HepG2 (cell line): ENCODE data around the gene ODAD4. TPM values are rescaled to one million over a fixed set of nuclear protein-coding genes. Genes with fewer than 3 reads are reported as not detected.
A peak's percentile ranks its signal among the peaks of the same experiment; 100 is the strongest.

Experiments used
- ATAC-seq: fragments of 200-7000 bp; cut with Tn5 transposase; 3 replicates; pipeline ENCODE4 v1.9.1; 2020; ENCODE audit warnings: mild to moderate bottlenecking, moderate library complexity
- BruUV-seq: library from RNA; stranded (reverse); fragments of 400-500 nt; replicated peaks from 2 replicates; lab custom pipeline; 2021; lab: Mats Ljungman, UMichigan
- CTCF ChIA-PET: fragments of 300-600 bp; formaldehyde crosslinking; extraction: SDS; loops from one replicate; lab custom pipeline; 2021; ENCODE audit warnings: low total read pairs, inconsistent platforms, low intra/inter-chr PET ratio; lab: Yijun Ruan, JAX
- POLR2A ChIA-PET: fragments of 350-600 bp; sonication (Branson Sonifier 250); formaldehyde crosslinking; loops from one replicate; lab custom pipeline; 2020; ENCODE audit warnings: antibody characterized with exemption, inconsistent platforms; lab: Yijun Ruan, JAX
- DNase-seq: peaks from one replicate; pipeline ENCODE4 v3.0.0-alpha.2; 2015; ENCODE audit warnings: low spot score
- FAIRE-seq: peaks from 3 replicates; lab custom pipeline; 2011; peaks lifted over from hg19 to GRCh38; lab: Jason Lieb, UNC
- H2AFZ ChIP-seq: one replicate; pipeline ENCODE4 v1.6.1; 2011; ENCODE audit warnings: low read length, inconsistent platforms
- H3K27ac ChIP-seq: fragments of 300-600 bp; 3 replicates; pipeline ENCODE4 v1.8.0; 2011; ENCODE audit warnings: mixed run types, mild to moderate bottlenecking, mixed read lengths, low read length, inconsistent platforms; ENCODE audit not compliant: insufficient read depth; ENCODE audit errors: extremely low read length
- H3K27me3 ChIP-seq, 2 experiments: fragments of 200-600 bp in 1 of 2; 2 replicates in 1 of 2; 3 replicates in 1 of 2; pipeline versions ENCODE4 v1.6.0 to v1.8.0; 2011; ENCODE audit warnings: low read length in 2 of 2, mild to moderate bottlenecking in 2 of 2, moderate library complexity in 2 of 2, inconsistent platforms in 1 of 2; ENCODE audit not compliant: insufficient read depth in 2 of 2, control insufficient read depth in 1 of 2
- H3K36me3 ChIP-seq, 2 experiments: fragments of 200-600 bp in 1 of 2; replicated peaks in 1 of 2; 2 replicates in 1 of 2; 3 replicates in 1 of 2; pipeline versions ENCODE4 v1.5.1 to v1.8.0; 2011; ENCODE audit warnings: low read length in 2 of 2, inconsistent platforms in 1 of 2; ENCODE audit not compliant: insufficient read depth in 2 of 2, control insufficient read depth in 1 of 2
- H3K4me1 ChIP-seq: 2 replicates; pipeline ENCODE4 v1.5.1; 2012; ENCODE audit warnings: low read length, inconsistent platforms; ENCODE audit not compliant: insufficient read depth
- H3K4me2 ChIP-seq: 2 replicates; pipeline ENCODE4 v1.6.0; 2011; ENCODE audit warnings: low read depth, low read length, inconsistent platforms
- H3K4me3 ChIP-seq, 3 experiments: fragments of 200-600 bp in 1 of 3; sonication (generic), shearing (Covaris generic) in 1 of 3; replicated peaks in 1 of 3; 2 replicates each; pipeline ENCODE4 v1.5.1; 2011 to 2016; ENCODE audit warnings: low read length in 3 of 3, inconsistent platforms in 2 of 3, low read depth in 2 of 3, mild to moderate bottlenecking in 2 of 3, control low read depth in 1 of 3, mixed read lengths in 1 of 3; ENCODE audit not compliant: insufficient read depth in 1 of 3
- H3K79me2 ChIP-seq: one replicate; pipeline ENCODE4 v1.6.1; 2011; ENCODE audit warnings: low read length, inconsistent platforms; ENCODE audit not compliant: insufficient read depth
- H3K9ac ChIP-seq: 2 replicates; pipeline ENCODE4 v1.6.0; 2011; ENCODE audit warnings: mild to moderate bottlenecking, low read depth, low read length, inconsistent platforms; ENCODE audit not compliant: insufficient read depth
- H3K9me3 ChIP-seq: 2 replicates; pipeline ENCODE4 v1.5.1; 2012; ENCODE audit warnings: mild to moderate bottlenecking, low read length
- H4K20me1 ChIP-seq: 2 replicates; pipeline ENCODE4 v1.6.0; 2011; ENCODE audit warnings: inconsistent platforms, mild to moderate bottlenecking, low read length, moderate library complexity; ENCODE audit not compliant: insufficient read depth
- AGO1 ChIP-seq: fragments of 200-400 bp; formaldehyde crosslinking; IDR thresholded peaks from 2 replicates; pipeline ENCODE4 v1.6.1; 2017; ENCODE audit warnings: mild to moderate bottlenecking, low read depth, low read length, moderate library complexity; ENCODE audit not compliant: poor library complexity, severe bottlenecking
- AGO2 ChIP-seq: fragments of 200-400 bp; formaldehyde crosslinking; optimal IDR thresholded peaks from 2 replicates; pipeline ENCODE3; 2017; ENCODE audit warnings: mild to moderate bottlenecking, low read depth, low read length, moderate library complexity
- HNRNPLL ChIP-seq: fragments of 200-400 bp; formaldehyde crosslinking; IDR thresholded peaks from 2 replicates; pipeline ENCODE4 v1.6.1; 2017; ENCODE audit warnings: mild to moderate bottlenecking, low read depth, low read length; ENCODE audit not compliant: poor library complexity, severe bottlenecking
- RBFOX2 ChIP-seq: fragments of 200-400 bp; formaldehyde crosslinking; IDR thresholded peaks from 2 replicates; pipeline ENCODE4 v1.6.1; 2017; ENCODE audit warnings: low read depth, mild to moderate bottlenecking, low read length
- RXRB ChIP-seq: IDR thresholded peaks from 2 replicates; pipeline ENCODE4 v1.6.1; 2016; ENCODE audit warnings: borderline replicate concordance, missing genetic modification reagents, missing compliant biosample characterization
- WGBS: methylation state at CpG from one replicate; pipeline ENCODE4 v1.1.6; 2017; ENCODE audit warnings: low lambda C conversion rate; 5-methylcytosine and 5-hydroxymethylcytosine counted together
- in situ Hi-C: cut with HindIII; loops from 2 replicates; pipeline ENCODE4 v1.10.0; 2017; ENCODE audit warnings: low pct_unique_long_range_greater_than_20kb; ENCODE audit not compliant: extremely low pct_ligation_motif_present
- intact Hi-C: fragments of 100-400 bp; cut with micrococcal nuclease; formaldehyde crosslinking; loops from one replicate; pipeline ENCODE4 v1.10.0; 2022; ENCODE audit not compliant: unreplicated experiment
- polyA plus RNA-seq, 8 experiments: library from polyadenylated mRNA; depleted of rRNA in 3 of 8; stranded (reverse) in 7 of 8; unstranded in 1 of 8; fragments of >200 nt; fragmentation: Illumina TruSeq in 4 of 8; extraction: Trizol in 4 of 8; gene quantifications; 2 replicates each; pipeline versions ENCODE4 v1.2.1 to v1.2.3, GENCODE V29; 2011 to 2016; ENCODE audit warnings: low read depth in 4 of 8, missing spikeins in 1 of 8, mixed read lengths in 1 of 8; ENCODE audit not compliant: insufficient read depth in 1 of 8
- total RNA-seq, 5 experiments: library from RNA; depleted of rRNA; stranded (reverse); fragments of >200 nt; fragmentation: Illumina TruSeq; extraction: Trizol; gene quantifications; 2 replicates each; pipeline ENCODE4 v1.2.3, GENCODE V29; 2016; ENCODE audit warnings: low read depth in 1 of 5
- TF ChIP-seq, protein P1 (sequence below): sonication (generic); formaldehyde crosslinking; IDR thresholded peaks from 2 replicates; pipeline ENCODE4 v1.5.1; 2020; ENCODE audit warnings: mild to moderate bottlenecking, missing genetic modification reagents, moderate library complexity

The ODAD4 gene
- total and polyA plus RNA-seq, 2 of the 13 experiments (the other 11 are each of a cell fraction or from before 2014, with no cell fraction given) = 0.48 to 0.53 TPM

DNA sequence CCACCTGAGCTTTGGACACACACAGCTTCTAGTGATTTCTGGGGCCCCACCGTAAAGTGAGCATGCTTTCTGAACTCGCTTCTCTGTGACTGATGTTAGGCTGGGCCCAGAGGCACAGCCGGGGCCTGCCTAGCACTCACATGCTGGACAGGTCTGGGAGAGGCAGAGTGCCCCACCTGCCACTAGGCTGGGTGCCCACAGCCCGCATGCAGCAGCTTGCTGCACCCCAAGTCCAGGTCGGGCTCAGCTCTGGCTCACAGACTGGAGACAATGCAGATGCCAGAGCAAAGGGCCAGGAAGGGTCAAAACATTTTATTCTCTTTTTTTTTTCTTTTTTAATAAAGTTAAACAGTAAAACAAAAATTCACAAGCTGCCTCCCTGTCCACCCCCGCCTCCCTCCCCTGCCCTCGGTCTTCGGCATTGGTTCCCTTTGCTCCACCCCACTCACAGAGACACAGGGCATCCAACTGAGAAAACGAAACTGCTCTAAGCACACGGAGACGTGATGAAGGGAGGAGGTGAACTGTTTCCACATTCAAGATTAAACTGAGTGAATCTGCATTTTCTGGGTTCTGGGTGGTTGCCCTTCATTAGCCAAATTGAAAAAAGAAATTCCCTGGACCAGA, 45.8 kb downstream of the ODAD4 start:
- H3K36me3 ChIP-seq = peaks cover 51 to 80% of the 10 kb centered on the region in 2 experiments
- peaks cover 5% of the 10 kb centered on the region; the same call in 1 of the 2 replicates for H3K4me1 ChIP-seq
- TSS peak; percentile 20 for BruUV-seq
- CTCF ChIA-PET = no interaction called here
- ATAC-seq (peak; percentile 7), FAIRE-seq (peak; percentile 39), DNase-seq (no peak)
- no peaks in the 10 kb centered on the region for H3K27me3 ChIP-seq
- POLR2A ChIA-PET = interaction anchor here (1.0 to 4.1 kb wide), 9 partner anchors 10 to 288 kb away, joined by 3 to 38 read pairs (median 5); partner anchors contain the start of genes CNP, DNAJC7, EIF1 and NKIRAS2
- H3K4me3 ChIP-seq = no peak overlapping the region
- 0 out of 2 replicates have a peak, but pooled peaks cover 9% of the 10 kb centered on the region for H4K20me1 ChIP-seq
- H3K9ac ChIP-seq = no peak overlapping the region
- no peaks in the 10 kb centered on the region for H3K79me2 ChIP-seq
- TF ChIP-seq, protein P1, sequence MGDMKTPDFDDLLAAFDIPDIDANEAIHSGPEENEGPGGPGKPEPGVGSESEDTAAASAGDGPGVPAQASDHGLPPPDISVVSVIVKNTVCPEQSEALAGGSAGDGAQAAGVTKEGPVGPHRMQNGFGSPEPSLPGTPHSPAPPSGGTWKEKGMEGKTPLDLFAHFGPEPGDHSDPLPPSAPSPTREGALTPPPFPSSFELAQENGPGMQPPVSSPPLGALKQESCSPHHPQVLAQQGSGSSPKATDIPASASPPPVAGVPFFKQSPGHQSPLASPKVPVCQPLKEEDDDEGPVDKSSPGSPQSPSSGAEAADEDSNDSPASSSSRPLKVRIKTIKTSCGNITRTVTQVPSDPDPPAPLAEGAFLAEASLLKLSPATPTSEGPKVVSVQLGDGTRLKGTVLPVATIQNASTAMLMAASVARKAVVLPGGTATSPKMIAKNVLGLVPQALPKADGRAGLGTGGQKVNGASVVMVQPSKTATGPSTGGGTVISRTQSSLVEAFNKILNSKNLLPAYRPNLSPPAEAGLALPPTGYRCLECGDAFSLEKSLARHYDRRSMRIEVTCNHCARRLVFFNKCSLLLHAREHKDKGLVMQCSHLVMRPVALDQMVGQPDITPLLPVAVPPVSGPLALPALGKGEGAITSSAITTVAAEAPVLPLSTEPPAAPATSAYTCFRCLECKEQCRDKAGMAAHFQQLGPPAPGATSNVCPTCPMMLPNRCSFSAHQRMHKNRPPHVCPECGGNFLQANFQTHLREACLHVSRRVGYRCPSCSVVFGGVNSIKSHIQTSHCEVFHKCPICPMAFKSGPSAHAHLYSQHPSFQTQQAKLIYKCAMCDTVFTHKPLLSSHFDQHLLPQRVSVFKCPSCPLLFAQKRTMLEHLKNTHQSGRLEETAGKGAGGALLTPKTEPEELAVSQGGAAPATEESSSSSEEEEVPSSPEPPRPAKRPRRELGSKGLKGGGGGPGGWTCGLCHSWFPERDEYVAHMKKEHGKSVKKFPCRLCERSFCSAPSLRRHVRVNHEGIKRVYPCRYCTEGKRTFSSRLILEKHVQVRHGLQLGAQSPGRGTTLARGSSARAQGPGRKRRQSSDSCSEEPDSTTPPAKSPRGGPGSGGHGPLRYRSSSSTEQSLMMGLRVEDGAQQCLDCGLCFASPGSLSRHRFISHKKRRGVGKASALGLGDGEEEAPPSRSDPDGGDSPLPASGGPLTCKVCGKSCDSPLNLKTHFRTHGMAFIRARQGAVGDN (CRISPR knock-in tag) = 0 out of 2 replicates have a peak, but pooled peaks have one; percentile 23
- TF ChIP-seq AGO2 (peak; percentile 92), RXRB (CRISPR knock-in tag) (no peak), HNRNPLL (peak; percentile 20), RBFOX2 (peak; percentile 55), AGO1 (peak; percentile 80)
- no peak overlapping the region for H3K4me2 ChIP-seq
- no peak overlapping the region for H3K27ac ChIP-seq
- WGBS = 87% methylated on average over 11 of the region's 11 CpGs
- in situ Hi-C loops (no loop called here), intact Hi-C loops (no loop called here)
- no peak overlapping the region for H2AFZ ChIP-seq
- H3K9me3 ChIP-seq = no peaks in the 10 kb centered on the region
